Measurements from ENCODE around the gene HMGN1.
"Not testable (repeated sequence)": the region's sequence is repeated elsewhere in the genome, so short reads cannot be mapped to it uniquely, and the experiment has no call there.

Gene HMGN1

GRCh38 chr21:39348355-39349210 is at the start of gene HMGN1:
TSS of gene HMGN1 (minus strand) at chr21:39349088. CDS start at chr21:39348917, 171 bp downstream.
- peak; percentile 85 to 93 for DNase-seq

- DNase-seq: peak; percentile 56 to 59
These were observed 48.9 kb upstream of the HMGN1 start for GRCh38 chr21:39397646-39398385.

GRCh38 chr21:39392981-39393380 is 44.1 kb upstream of the HMGN1 start:
- DNase-seq: no peak

GRCh38 chr21:39390212-39390765 is 41.4 kb upstream of the HMGN1 start:
- no peak for DNase-seq

- no peak for DNase-seq
These were observed 39.9 kb upstream of the HMGN1 start for GRCh38 chr21:39388811-39389155.

- DNase-seq: peak; percentile 73 to 83
These were observed 39.3 kb upstream of the HMGN1 start for GRCh38 chr21:39388038-39388810.

- DNase-seq: peak; percentile 85 to 87
These were observed 38.7 kb upstream of the HMGN1 start for GRCh38 chr21:39387461-39388037.

GRCh38 chr21:39386899-39387298 is 38.0 kb upstream of the HMGN1 start:
- no peak for DNase-seq

GRCh38 chr21:39386194-39386593 is 37.3 kb upstream of the HMGN1 start:
- no peak for DNase-seq

- DNase-seq: no peak
These were observed 36.6 kb upstream of the HMGN1 start for GRCh38 chr21:39385299-39386145.

- no peak for DNase-seq
These were observed 35.9 kb upstream of the HMGN1 start for GRCh38 chr21:39384674-39385298.

- DNase-seq: not testable (repeated sequence)
These were observed 33.2 kb upstream of the HMGN1 start for GRCh38 chr21:39382096-39382495.

GRCh38 chr21:39381009-39381408 is 32.1 kb upstream of the HMGN1 start:
- peak in 1 of 2 experiments; percentile 38 for DNase-seq

GRCh38 chr21:39379986-39380891 is 31.4 kb upstream of the HMGN1 start:
- DNase-seq: peak; percentile 84 to 90

- DNase-seq: no peak
These were observed 28.7 kb upstream of the HMGN1 start for GRCh38 chr21:39377444-39378050.

- DNase-seq: no peak
These were observed 26.6 kb upstream of the HMGN1 start for GRCh38 chr21:39375446-39375845.

- DNase-seq: no peak
These were observed 25.2 kb upstream of the HMGN1 start for GRCh38 chr21:39374046-39374445.

- peak; percentile 67 to 69 for DNase-seq
These were observed 24.7 kb upstream of the HMGN1 start for GRCh38 chr21:39373634-39374033.

GRCh38 chr21:39369896-39370288 is 21.0 kb upstream of the HMGN1 start:
- DNase-seq: not testable (repeated sequence)

- no peak for DNase-seq
These were observed 18.9 kb upstream of the HMGN1 start for GRCh38 chr21:39367783-39368182.
